GM12891 (cell line): ENCODE measurements around the gene PARP2.

ENCODE experiments used
- DNase-seq: peaks from one replicate; pipeline ENCODE4 v3.0.0; 2011; ENCODE audit warnings: low spot score; ENCODE audit not compliant: insufficient read length
- FAIRE-seq: peaks from 2 replicates; lab custom pipeline; 2011; peaks lifted over from hg19 to GRCh38; lab: Jason Lieb, UNC
- PAX5 ChIP-seq: IDR thresholded peaks from 2 replicates; pipeline ENCODE4 v1.6.1; 2011; ENCODE audit warnings: low read length, moderate library complexity, mild to moderate bottlenecking; ENCODE audit not compliant: insufficient read depth, severe bottlenecking
- POLR2A ChIP-seq: IDR thresholded peaks from 2 replicates; pipeline ENCODE4 v1.6.1; 2011; ENCODE audit warnings: low read depth, low read length, control low read depth
- POLR2AphosphoS5 ChIP-seq: IDR thresholded peaks from 2 replicates; pipeline ENCODE4 v1.6.1; 2011; ENCODE audit warnings: low read depth, low read length, control low read depth
- POU2F2 ChIP-seq: IDR thresholded peaks from 2 replicates; pipeline ENCODE4 v1.6.1; 2011; ENCODE audit warnings: low read depth, mild to moderate bottlenecking, control low read depth, low read length, moderate library complexity
- SPI1 ChIP-seq: IDR thresholded peaks from 2 replicates; pipeline ENCODE4 v1.6.1; 2011; ENCODE audit warnings: low read depth, low read length, control low read depth
- TAF1 ChIP-seq: IDR thresholded peaks from 2 replicates; pipeline ENCODE4 v1.6.1; 2011; ENCODE audit warnings: low read depth, low read length, control low read depth

Gene PARP2

GRCh38 chr14:20376071-20376588 lies 32.7 kb downstream of the PARP2 start:
- no peak for TF ChIP-seq PAX5
- TF ChIP-seq TAF1, result no peak
- no peak for TF ChIP-seq POLR2AphosphoS5
- TF ChIP-seq SPI1, result no peak
- no peak for TF ChIP-seq POLR2A
- DNase-seq (no peak), FAIRE-seq (no peak)

DNA sequence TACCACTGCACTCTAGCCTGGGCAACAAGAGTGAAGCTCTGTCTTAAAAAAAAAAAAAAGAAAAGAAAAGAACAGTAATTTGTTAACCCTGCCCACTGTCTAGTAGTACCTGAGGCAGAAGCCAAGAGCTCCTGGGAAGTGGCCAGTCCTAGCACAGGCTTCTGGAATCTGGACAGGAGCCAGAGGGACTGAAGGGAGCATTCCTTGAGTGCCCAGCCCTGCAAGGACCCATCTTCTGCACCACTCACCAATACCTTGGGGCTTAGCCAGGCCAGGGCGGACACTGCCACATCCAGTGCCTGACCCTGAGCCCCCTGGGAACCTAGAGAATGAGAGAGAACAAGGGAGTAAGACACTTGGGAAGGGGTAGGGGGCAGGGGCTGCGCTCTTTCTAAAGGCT lies 33.7 kb downstream of the PARP2 start:
- TF ChIP-seq TAF1 (no peak), POU2F2 (no peak), POLR2AphosphoS5 (no peak), PAX5 (no peak), SPI1 (no peak), POLR2A (no peak)
- no peak for DNase-seq
- FAIRE-seq, result no peak

DNA sequence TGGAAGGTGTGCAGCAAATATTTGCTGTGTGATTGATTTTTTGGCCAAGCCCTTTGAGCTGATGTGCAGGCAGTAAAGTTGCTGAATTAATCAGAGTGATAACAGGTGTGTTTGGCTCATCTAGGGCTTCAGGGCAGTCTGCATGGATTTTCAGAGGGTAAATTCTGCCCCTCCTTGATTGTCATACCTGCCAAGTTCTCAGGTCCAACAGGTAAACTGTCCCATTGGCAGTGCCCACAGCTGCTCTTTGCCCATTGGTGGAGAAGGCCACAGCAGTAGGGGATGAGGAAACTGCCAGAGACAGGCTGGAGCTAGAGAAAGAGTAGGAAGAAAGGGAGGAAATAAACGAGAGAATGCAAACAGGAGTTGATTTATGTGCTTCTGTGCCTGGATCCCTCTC lies 36.3 kb downstream of the PARP2 start:
- TF ChIP-seq PAX5 (no peak), POLR2A (no peak), SPI1 (no peak), POLR2AphosphoS5 (no peak), TAF1 (no peak), POU2F2 (no peak)
- FAIRE-seq (no peak), DNase-seq (no peak)

GRCh38 chr14:20380681-20381080 lies 37.2 kb downstream of the PARP2 start:
- FAIRE-seq (no peak), DNase-seq (no peak)
- TF ChIP-seq POLR2A, result no peak
- TF ChIP-seq POU2F2, result no peak
- no peak for TF ChIP-seq PAX5
- TF ChIP-seq TAF1, result no peak
- TF ChIP-seq POLR2AphosphoS5, result no peak
- no peak for TF ChIP-seq SPI1

- FAIRE-seq, result no peak
- no peak for DNase-seq
- TF ChIP-seq SPI1 (no peak), POLR2A (no peak), POLR2AphosphoS5 (no peak), POU2F2 (no peak), TAF1 (no peak), PAX5 (no peak)
These were observed 37.9 kb downstream of the PARP2 start for GRCh38 chr14:20381341-20381740.

GRCh38 chr14:20382526-20382925 lies 39.1 kb downstream of the PARP2 start:
- no peak for FAIRE-seq
- no peak for TF ChIP-seq POU2F2
- TF ChIP-seq TAF1, result no peak
- no peak for TF ChIP-seq SPI1
- no peak for TF ChIP-seq POLR2A
- no peak for TF ChIP-seq POLR2AphosphoS5
- TF ChIP-seq PAX5, result no peak
- no peak for DNase-seq

DNA sequence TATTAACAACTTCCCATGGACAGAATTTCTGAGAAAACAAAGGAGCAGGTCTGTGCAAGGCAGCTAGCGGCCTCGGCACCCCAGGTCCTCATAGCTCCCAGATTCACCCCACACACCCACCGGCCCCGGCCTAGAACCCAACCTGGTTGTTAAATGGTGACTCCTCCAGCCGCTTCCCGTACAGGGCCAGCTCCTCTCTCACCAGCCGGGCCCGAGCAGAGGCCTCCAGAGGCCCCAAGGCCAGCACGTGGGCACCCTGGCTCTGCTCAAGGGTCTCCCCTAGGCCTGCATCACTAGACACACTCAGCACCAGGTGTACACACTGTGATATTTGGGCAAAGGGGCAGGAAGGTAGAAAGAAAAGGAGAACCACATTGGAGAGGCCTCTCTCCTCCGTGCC lies 39.6 kb downstream of the PARP2 start:
- DNase-seq (no peak), FAIRE-seq (no peak)
- TF ChIP-seq PAX5 (no peak), POLR2AphosphoS5 (no peak), POU2F2 (no peak), SPI1 (no peak), TAF1 (no peak), POLR2A (no peak)

- TF ChIP-seq POU2F2 (no peak), POLR2A (no peak), TAF1 (no peak), PAX5 (no peak), POLR2AphosphoS5 (no peak), SPI1 (no peak)
- DNase-seq (no peak), FAIRE-seq (no peak)
These were observed 40.2 kb downstream of the PARP2 start for GRCh38 chr14:20383636-20384035.

- FAIRE-seq, result no peak
- TF ChIP-seq PAX5, result no peak
- TF ChIP-seq POLR2A, result no peak
- no peak for TF ChIP-seq POU2F2
- TF ChIP-seq POLR2AphosphoS5, result no peak
- TF ChIP-seq SPI1, result no peak
- no peak for TF ChIP-seq TAF1
These were observed 40.9 kb downstream of the PARP2 start for GRCh38 chr14:20384321-20384720.

GRCh38 chr14:20384886-20385285 lies 41.5 kb downstream of the PARP2 start:
- FAIRE-seq, result no peak
- no peak for DNase-seq
- TF ChIP-seq POU2F2 (no peak), POLR2A (no peak), SPI1 (no peak), PAX5 (no peak), TAF1 (no peak), POLR2AphosphoS5 (no peak)

More at GRCh38 chr14:20384321-20384720, 40.9 kb downstream of the PARP2 start:
- no peak for DNase-seq
